Peyer's patch (tissue), 4 donors: Measurements from ENCODE around the gene PCNT.

Source experiments
- POLR2A ChIP-seq, 2 donors: fragments of 450-650 bp; IDR thresholded peaks; one replicate each; pipeline ENCODE4 v1.5.1; 2017; ENCODE audit warnings: antibody characterized with exemption in 2 of 2, mild to moderate bottlenecking in 2 of 2, moderate library complexity in 2 of 2
- TF ChIP-seq, protein P1 (sequence below), 6 experiments: fragments of 450-650 bp in 4 of 6; fragments of 200-600 bp in 2 of 6; sonication (generic) in 1 of 6; IDR thresholded peaks; one replicate each; pipeline ENCODE4 v1.5.1; 2017 to 2019; ENCODE audit warnings: antibody characterized with exemption in 6 of 6, mild to moderate bottlenecking in 3 of 6, moderate library complexity in 1 of 6

- TF ChIP-seq, protein P1, sequence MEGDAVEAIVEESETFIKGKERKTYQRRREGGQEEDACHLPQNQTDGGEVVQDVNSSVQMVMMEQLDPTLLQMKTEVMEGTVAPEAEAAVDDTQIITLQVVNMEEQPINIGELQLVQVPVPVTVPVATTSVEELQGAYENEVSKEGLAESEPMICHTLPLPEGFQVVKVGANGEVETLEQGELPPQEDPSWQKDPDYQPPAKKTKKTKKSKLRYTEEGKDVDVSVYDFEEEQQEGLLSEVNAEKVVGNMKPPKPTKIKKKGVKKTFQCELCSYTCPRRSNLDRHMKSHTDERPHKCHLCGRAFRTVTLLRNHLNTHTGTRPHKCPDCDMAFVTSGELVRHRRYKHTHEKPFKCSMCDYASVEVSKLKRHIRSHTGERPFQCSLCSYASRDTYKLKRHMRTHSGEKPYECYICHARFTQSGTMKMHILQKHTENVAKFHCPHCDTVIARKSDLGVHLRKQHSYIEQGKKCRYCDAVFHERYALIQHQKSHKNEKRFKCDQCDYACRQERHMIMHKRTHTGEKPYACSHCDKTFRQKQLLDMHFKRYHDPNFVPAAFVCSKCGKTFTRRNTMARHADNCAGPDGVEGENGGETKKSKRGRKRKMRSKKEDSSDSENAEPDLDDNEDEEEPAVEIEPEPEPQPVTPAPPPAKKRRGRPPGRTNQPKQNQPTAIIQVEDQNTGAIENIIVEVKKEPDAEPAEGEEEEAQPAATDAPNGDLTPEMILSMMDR (IDR thresholded peaks at IDR 0.05), result no peak
- TF ChIP-seq POLR2A (IDR thresholded peaks at IDR 0.05), result no peak
Observed at GRCh38 chr21:46421191-46421750, 97.3 kb downstream of the PCNT start.
